GM21825 (cell line): ENCODE data around the gene CASZ1.

Experiments used
- ATAC-seq: cut with Tn5 transposase; IDR thresholded peaks from one replicate; pipeline ENCODE4 v1.9.1; 2021; ENCODE audit warnings: mild to moderate bottlenecking, moderate library complexity; ENCODE audit not compliant: unreplicated experiment

CASZ1 gene

GRCh38 chr1:10733474-10734366 lies 62.7 kb downstream of the CASZ1 start:
- no peak for ATAC-seq

GRCh38 chr1:10730985-10731384 lies 65.5 kb downstream of the CASZ1 start:
- ATAC-seq, result no peak

- no peak for ATAC-seq
Observed at GRCh38 chr1:10728595-10729410, 67.6 kb downstream of the CASZ1 start.

GRCh38 chr1:10727751-10728232 lies 68.7 kb downstream of the CASZ1 start:
- ATAC-seq, result no peak

GRCh38 chr1:10726355-10726754 lies 70.1 kb downstream of the CASZ1 start:
- no peak for ATAC-seq

GRCh38 chr1:10724948-10725847 lies 71.2 kb downstream of the CASZ1 start:
- ATAC-seq, result no peak

- no peak for ATAC-seq
Observed at GRCh38 chr1:10724511-10724910, 71.9 kb downstream of the CASZ1 start.

GRCh38 chr1:10724052-10724494 lies 72.4 kb downstream of the CASZ1 start:
- ATAC-seq, result no peak

GRCh38 chr1:10723317-10723716 lies 73.1 kb downstream of the CASZ1 start:
- ATAC-seq, result no peak

GRCh38 chr1:10722803-10723202 lies 73.6 kb downstream of the CASZ1 start:
- no peak for ATAC-seq

- no peak for ATAC-seq
Observed at GRCh38 chr1:10721381-10722321, 74.8 kb downstream of the CASZ1 start.

GRCh38 chr1:10720635-10721034 lies 75.8 kb downstream of the CASZ1 start:
- ATAC-seq, result no peak

- no peak for ATAC-seq
Observed at GRCh38 chr1:10718083-10718415, 78.4 kb downstream of the CASZ1 start.

- no peak for ATAC-seq
Observed at GRCh38 chr1:10717296-10718082, 79.0 kb downstream of the CASZ1 start.

GRCh38 chr1:10716840-10717239 lies 79.6 kb downstream of the CASZ1 start:
- ATAC-seq, result no peak

- no peak for ATAC-seq
Observed at GRCh38 chr1:10714337-10715114, 81.9 kb downstream of the CASZ1 start.

GRCh38 chr1:10713614-10714013 lies 82.8 kb downstream of the CASZ1 start:
- no peak for ATAC-seq
